Karpas-422 (cell line): ENCODE results near the gene NCKAP1. TPM values are rescaled to one million over a fixed set of nuclear protein-coding genes. Genes with fewer than 3 reads are reported as not detected.
"Not testable (repeated sequence)": the region's sequence is repeated elsewhere in the genome, so short reads cannot be mapped to it uniquely, and the experiment has no call there.

ENCODE experiments used
- DNase-seq: peaks from one replicate; pipeline ENCODE4 v3.0.0-alpha.2; 2015
- H2AFZ ChIP-seq: fragments of 200-600 bp; sonication (generic); 2 replicates; pipeline ENCODE4 v1.6.1; 2014; ENCODE audit warnings: antibody characterized with exemption, low read length, mixed read lengths
- H3K27ac ChIP-seq: fragments of 200-600 bp; sonication (generic); 2 replicates; pipeline ENCODE4 v1.5.1; 2014; ENCODE audit warnings: mild to moderate bottlenecking, low read length, moderate library complexity
- H3K27me3 ChIP-seq: fragments of 200-600 bp; sonication (generic); 2 replicates; pipeline ENCODE4 v1.6.1; 2014; ENCODE audit warnings: low read length, mixed read lengths
- H3K36me3 ChIP-seq: fragments of 200-600 bp; sonication (generic); 2 replicates; pipeline ENCODE4 v1.6.1; 2014; ENCODE audit warnings: low read length, mixed read lengths; ENCODE audit not compliant: insufficient read depth
- H3K4me1 ChIP-seq: fragments of 200-600 bp; sonication (generic); 2 replicates; pipeline ENCODE4 v1.6.1; 2014; ENCODE audit warnings: mild to moderate bottlenecking, low read length, mixed read lengths
- H3K4me2 ChIP-seq: fragments of 200-600 bp; sonication (generic); 2 replicates; pipeline ENCODE4 v1.6.1; 2014; ENCODE audit warnings: low read length, low read depth, mild to moderate bottlenecking; ENCODE audit not compliant: poor library complexity, severe bottlenecking
- H3K4me3 ChIP-seq: fragments of 200-600 bp; sonication (generic); 2 replicates; pipeline ENCODE4 v1.5.1; 2014; ENCODE audit warnings: mild to moderate bottlenecking, antibody characterized with exemption, low read length, mixed read lengths
- H3K79me2 ChIP-seq: fragments of 200-600 bp; sonication (generic); 2 replicates; pipeline ENCODE4 v1.6.1; 2014; ENCODE audit warnings: mild to moderate bottlenecking, low read length, mixed read lengths
- H3K9ac ChIP-seq: fragments of 200-600 bp; sonication (generic); 2 replicates; pipeline ENCODE4 v1.6.0; 2014; ENCODE audit warnings: low read length
- H3K9me2 ChIP-seq: fragments of 200-600 bp; sonication (generic), shearing (Covaris generic); replicated peaks from 2 replicates; pipeline ENCODE4 v1.6.0; 2014; ENCODE audit warnings: mild to moderate bottlenecking, low read length, moderate library complexity; ENCODE audit not compliant: insufficient read depth
- H3K9me3 ChIP-seq: fragments of 300-700, 200-600 bp; sonication (generic); 2 replicates; pipeline ENCODE4 v1.6.1; 2014; ENCODE audit warnings: low read length, mixed read lengths
- H4K20me1 ChIP-seq: fragments of 200-600 bp; sonication (generic); 2 replicates; pipeline ENCODE4 v1.6.1; 2014; ENCODE audit warnings: mild to moderate bottlenecking, antibody characterized with exemption, low read length, low read depth; ENCODE audit not compliant: insufficient read depth
- total RNA-seq: library from RNA; depleted of rRNA; stranded (reverse); fragments of >200 nt; shearing (Covaris generic); gene quantifications from 2 replicates; pipeline ENCODE4 v1.2.3, GENCODE V29; 2014; ENCODE audit warnings: low replicate concordance

NCKAP1 gene
- total RNA-seq, 1 experiment from 2014 or later, result not detected

DNA sequence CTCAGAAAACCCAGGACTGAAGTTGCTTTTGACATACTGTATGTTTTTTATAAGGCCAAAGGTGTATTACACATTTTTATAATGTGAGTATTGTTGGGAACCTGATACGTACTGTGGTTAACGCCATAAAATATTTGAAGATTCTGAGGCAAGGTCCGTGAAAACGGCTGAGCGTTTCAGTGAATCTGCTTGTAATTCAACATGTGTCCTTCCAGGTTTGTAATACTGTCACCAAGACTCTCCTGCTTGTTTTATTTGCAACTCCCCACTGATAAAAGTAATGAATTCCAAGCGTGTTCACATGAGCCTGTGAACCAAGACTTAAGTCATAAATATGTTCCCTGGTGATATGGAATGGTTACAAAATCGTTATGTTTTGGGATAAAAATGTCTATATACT is 148.0 kb downstream of the NCKAP1 start:
- H3K27ac ChIP-seq, result no peak overlapping the region
- H4K20me1 ChIP-seq, result no peaks in the 10 kb centered on the region
- H3K79me2 ChIP-seq, result no peaks in the 10 kb centered on the region
- H3K4me3 ChIP-seq, result no peak overlapping the region
- DNase-seq, result no peak
- no peaks in the 10 kb centered on the region for H3K36me3 ChIP-seq
- no peaks in the 10 kb centered on the region for H3K9me3 ChIP-seq
- H3K4me1 ChIP-seq, result no peaks in the 10 kb centered on the region
- no peak overlapping the region for H3K9ac ChIP-seq
- H3K9me2 ChIP-seq, result no peaks in the 10 kb centered on the region
- no peaks in the 10 kb centered on the region for H3K27me3 ChIP-seq
- H2AFZ ChIP-seq, result no peak overlapping the region
- no peak overlapping the region for H3K4me2 ChIP-seq

DNA sequence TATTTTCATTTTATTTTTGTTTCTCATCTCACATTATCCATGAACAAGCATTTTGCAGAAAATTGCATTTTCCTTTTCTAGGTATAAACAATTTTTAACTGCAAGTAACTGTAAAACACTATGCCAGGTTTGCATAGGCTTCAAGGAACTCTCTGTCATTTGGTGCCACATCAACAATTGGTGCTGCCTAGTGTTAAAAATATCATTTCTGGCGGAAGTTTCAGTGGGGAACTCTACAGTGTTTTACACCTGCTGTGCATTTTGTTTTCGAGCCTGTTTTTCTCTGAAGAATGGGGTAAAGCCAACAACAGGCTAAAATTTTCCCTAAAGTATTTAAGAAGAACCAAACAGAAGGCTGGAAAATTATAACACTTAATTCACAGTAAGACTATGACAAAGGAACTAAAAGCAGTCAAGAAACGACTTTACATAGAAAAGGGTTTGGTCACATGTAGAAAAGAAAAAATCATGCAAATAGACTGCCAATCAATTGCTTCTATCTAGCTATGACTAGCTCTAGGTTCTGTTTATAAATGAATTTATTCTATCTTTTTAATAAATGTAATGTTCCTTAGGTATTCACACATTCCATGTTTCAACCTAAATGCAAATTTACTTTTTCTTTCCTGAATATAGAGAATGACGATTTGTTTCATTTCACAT is 150.4 kb downstream of the NCKAP1 start:
- Histone ChIP-seq H3K9ac (no peak overlapping the region), H3K9me2 (no peaks in the 10 kb centered on the region), H3K4me2 (no peak overlapping the region), H3K4me1 (no peaks in the 10 kb centered on the region), H4K20me1 (no peaks in the 10 kb centered on the region), H3K36me3 (no peaks in the 10 kb centered on the region), H3K4me3 (no peak overlapping the region), H2AFZ (no peak overlapping the region), H3K27ac (no peak overlapping the region), H3K27me3 (no peaks in the 10 kb centered on the region), H3K9me3 (no peaks in the 10 kb centered on the region), H3K79me2 (no peaks in the 10 kb centered on the region)
- no peak for DNase-seq

DNA sequence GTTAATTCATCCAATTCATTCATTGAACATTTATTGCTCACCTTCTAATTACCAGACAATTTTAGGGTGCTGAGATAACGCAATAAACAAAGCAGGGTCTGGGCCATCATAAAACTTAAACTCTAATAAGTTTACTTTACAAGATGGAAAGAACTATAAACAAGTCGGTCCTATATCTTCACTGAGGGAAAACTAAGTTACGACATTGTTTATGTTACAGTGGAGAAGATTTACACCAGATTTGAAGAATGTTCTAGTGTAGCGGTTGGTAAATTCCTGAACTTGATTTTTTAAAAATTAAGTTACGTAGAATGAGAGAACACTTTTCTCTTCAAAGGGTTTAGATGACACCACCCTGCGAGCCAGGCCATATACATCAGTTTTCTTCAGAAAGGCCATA is 151.2 kb downstream of the NCKAP1 start:
- Histone ChIP-seq H3K27ac (no peak overlapping the region), H3K9me3 (no peaks in the 10 kb centered on the region), H3K79me2 (no peaks in the 10 kb centered on the region), H4K20me1 (no peaks in the 10 kb centered on the region), H3K9me2 (no peaks in the 10 kb centered on the region), H3K27me3 (no peaks in the 10 kb centered on the region), H3K4me2 (no peak overlapping the region), H2AFZ (no peak overlapping the region), H3K9ac (no peak overlapping the region), H3K4me1 (no peaks in the 10 kb centered on the region), H3K36me3 (no peaks in the 10 kb centered on the region), H3K4me3 (no peak overlapping the region)
- no peak for DNase-seq

DNA sequence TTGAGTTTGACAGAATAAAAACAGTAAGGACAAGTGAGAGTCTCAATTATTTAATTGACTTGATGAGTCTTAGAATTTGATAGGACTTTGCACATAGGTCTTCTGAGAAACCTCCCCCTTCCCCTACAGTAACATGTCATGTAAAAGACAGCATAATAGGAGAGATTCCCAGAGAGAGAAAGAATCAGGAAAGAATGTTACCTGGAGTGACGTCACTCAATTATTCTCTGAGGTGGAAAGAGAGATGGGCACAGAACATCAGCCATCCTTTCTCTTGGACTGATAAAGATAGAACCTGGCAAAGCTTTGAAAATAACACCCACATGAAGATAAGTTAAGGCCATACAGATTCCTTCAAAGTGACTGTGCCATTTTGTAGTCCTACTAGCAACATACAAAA is 152.5 kb downstream of the NCKAP1 start:
- H3K4me1 ChIP-seq, result no peaks in the 10 kb centered on the region
- no peaks in the 10 kb centered on the region for H3K9me2 ChIP-seq
- H3K4me2 ChIP-seq, result no peak overlapping the region
- H3K9ac ChIP-seq, result no peak overlapping the region
- no peaks in the 10 kb centered on the region for H4K20me1 ChIP-seq
- no peaks in the 10 kb centered on the region for H3K9me3 ChIP-seq
- no peak overlapping the region for H3K4me3 ChIP-seq
- H3K79me2 ChIP-seq, result no peaks in the 10 kb centered on the region
- H3K27me3 ChIP-seq, result no peaks in the 10 kb centered on the region
- no peaks in the 10 kb centered on the region for H3K36me3 ChIP-seq
- H2AFZ ChIP-seq, result no peak overlapping the region
- no peak overlapping the region for H3K27ac ChIP-seq
- no peak for DNase-seq

DNA sequence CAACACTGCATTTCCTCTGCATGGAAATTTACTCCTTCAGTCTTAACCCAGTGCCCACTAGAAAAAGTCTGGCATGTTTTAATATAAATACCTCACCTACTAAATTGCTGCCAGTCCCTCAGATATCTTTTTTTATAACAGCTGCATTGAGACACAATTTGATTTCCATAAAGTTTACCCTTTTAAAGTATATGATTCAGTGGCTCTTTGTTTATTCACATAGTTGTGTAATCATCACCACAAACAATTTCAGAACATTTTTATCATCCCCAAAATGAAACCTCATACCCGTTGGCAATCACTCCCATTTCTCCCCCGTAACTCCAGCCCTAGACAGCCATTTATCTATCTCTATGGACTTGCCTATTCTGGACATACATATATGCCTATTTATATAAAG is 154.8 kb downstream of the NCKAP1 start:
- Histone ChIP-seq H3K4me1 (no peaks in the 10 kb centered on the region), H3K9ac (no peak overlapping the region), H2AFZ (no peak overlapping the region), H3K27me3 (no peaks in the 10 kb centered on the region), H3K9me3 (no peaks in the 10 kb centered on the region), H4K20me1 (no peaks in the 10 kb centered on the region), H3K9me2 (no peaks in the 10 kb centered on the region), H3K4me2 (no peak overlapping the region), H3K79me2 (no peaks in the 10 kb centered on the region), H3K36me3 (no peaks in the 10 kb centered on the region), H3K27ac (no peak overlapping the region), H3K4me3 (no peak overlapping the region)
- DNase-seq, result no peak

DNA sequence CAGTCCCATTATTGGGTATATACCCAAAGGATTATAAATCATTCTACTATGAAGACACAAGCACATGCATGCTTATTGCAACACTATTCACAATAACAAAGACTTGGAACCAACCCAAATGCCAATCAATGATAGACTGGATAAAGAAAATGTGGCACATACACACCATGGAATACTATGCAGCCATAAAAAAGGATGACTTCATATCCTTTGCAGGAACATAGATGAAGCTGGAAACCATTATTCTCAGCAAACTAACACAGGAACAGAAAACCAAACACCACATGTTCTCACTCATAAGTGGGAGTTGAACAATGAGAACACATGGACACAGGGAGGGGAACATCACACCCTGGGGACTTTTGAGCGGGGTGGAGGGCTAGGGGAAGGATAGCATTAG is 158.2 kb downstream of the NCKAP1 start:
- H3K4me1 ChIP-seq, H3K9ac ChIP-seq, H3K4me2 ChIP-seq, DNase-seq, H3K9me3 ChIP-seq, H4K20me1 ChIP-seq, H2AFZ ChIP-seq, H3K9me2 ChIP-seq, H3K4me3 ChIP-seq, H3K27ac ChIP-seq, H3K27me3 ChIP-seq, H3K36me3 ChIP-seq, H3K79me2 ChIP-seq: not testable (repeated sequence)

GRCh38 chr2:182876653-182877052 is 161.6 kb downstream of the NCKAP1 start:
- H4K20me1 ChIP-seq, DNase-seq, H3K4me1 ChIP-seq, H2AFZ ChIP-seq, H3K27me3 ChIP-seq, H3K27ac ChIP-seq, H3K9ac ChIP-seq, H3K9me3 ChIP-seq, H3K4me2 ChIP-seq, H3K36me3 ChIP-seq, H3K9me2 ChIP-seq, H3K79me2 ChIP-seq, H3K4me3 ChIP-seq: not testable (repeated sequence)

- Histone ChIP-seq H3K27ac (no peak overlapping the region), H3K4me2 (no peak overlapping the region), H2AFZ (no peak overlapping the region), H3K4me1 (no peaks in the 10 kb centered on the region), H3K9me2 (no peaks in the 10 kb centered on the region), H3K9ac (no peak overlapping the region), H3K27me3 (no peaks in the 10 kb centered on the region), H3K9me3 (no peaks in the 10 kb centered on the region), H3K36me3 (no peaks in the 10 kb centered on the region), H3K4me3 (no peak overlapping the region), H3K79me2 (no peaks in the 10 kb centered on the region), H4K20me1 (no peaks in the 10 kb centered on the region)
- DNase-seq, result peak; percentile 86
These were observed 168.0 kb downstream of the NCKAP1 start for GRCh38 chr2:182870227-182870626.
